ENCODE results near the gene TMEM242. TPM values are rescaled to one million over a fixed set of nuclear protein-coding genes. Genes with fewer than 3 reads are reported as not detected.

Gene TMEM242
- total and polyA plus RNA-seq, 8 donors: 10.9 to 15.2 (median 12.8) TPM

GRCh38 chr6:157270308-157270707 is 53.0 kb downstream of the TMEM242 start:
- H3K36me3 ChIP-seq: no peaks in the 10 kb centered on the region
- H3K27ac ChIP-seq: no peak overlapping the region
- H3K9me3 ChIP-seq: no peaks in the 10 kb centered on the region
- H3K4me1 ChIP-seq: peaks cover 7 to 14% of the 10 kb centered on the region in 2 donors
- H3K27me3 ChIP-seq: peaks cover 0 to 18% of the 10 kb centered on the region in 2 donors
- intact Hi-C loops (cut with DNase I): no loop called here
- no peak for DNase-seq
- no peak overlapping the region for H3K4me3 ChIP-seq
- TF ChIP-seq CTCF (IDR thresholded peaks at IDR 0.05): no peak
- ATAC-seq: no peak

DNA sequence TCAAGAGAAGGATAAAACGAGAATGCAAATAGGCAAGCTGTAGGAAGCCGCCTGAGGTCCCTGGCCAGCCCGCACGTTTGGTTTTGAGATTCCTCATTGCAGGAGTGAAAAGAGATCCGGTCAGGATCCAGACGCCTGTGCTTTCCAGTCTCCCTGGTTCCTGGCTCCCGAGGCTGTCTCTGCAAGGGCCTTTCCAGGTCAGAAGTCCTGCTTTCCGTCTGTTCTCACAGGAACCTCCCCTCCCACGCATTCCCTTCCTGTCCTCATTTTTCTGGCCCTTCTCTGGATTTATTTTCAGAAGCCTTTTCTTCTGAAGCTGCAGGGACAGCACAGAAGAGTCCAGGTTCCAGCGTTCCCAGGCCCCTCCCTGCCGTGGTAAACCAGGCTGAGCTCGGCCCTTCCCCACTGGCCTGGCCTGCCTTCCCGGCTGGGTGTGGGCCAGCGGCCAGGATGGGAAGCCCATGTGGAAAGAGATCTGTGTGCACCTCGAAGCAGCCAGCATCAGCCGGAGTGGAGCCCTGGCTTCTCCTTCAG is 54.0 kb downstream of the TMEM242 start:
- H3K9me3 ChIP-seq: no peaks in the 10 kb centered on the region
- peaks cover 0 to 13% of the 10 kb centered on the region in 2 donors for H3K27me3 ChIP-seq
- ATAC-seq (peak; percentile 64), DNase-seq (peak; percentile 27 to 78 (median 48))
- H3K4me1 ChIP-seq: peaks cover 7 to 9% of the 10 kb centered on the region in 2 donors
- H3K4me3 ChIP-seq: no peak overlapping the region
- intact Hi-C loops (cut with DNase I): no loop called here
- H3K36me3 ChIP-seq: no peaks in the 10 kb centered on the region
- H3K27ac ChIP-seq: peak overlapping the region; percentile 42 to 53
- TF ChIP-seq CTCF (IDR thresholded peaks at IDR 0.05): no peak

DNA sequence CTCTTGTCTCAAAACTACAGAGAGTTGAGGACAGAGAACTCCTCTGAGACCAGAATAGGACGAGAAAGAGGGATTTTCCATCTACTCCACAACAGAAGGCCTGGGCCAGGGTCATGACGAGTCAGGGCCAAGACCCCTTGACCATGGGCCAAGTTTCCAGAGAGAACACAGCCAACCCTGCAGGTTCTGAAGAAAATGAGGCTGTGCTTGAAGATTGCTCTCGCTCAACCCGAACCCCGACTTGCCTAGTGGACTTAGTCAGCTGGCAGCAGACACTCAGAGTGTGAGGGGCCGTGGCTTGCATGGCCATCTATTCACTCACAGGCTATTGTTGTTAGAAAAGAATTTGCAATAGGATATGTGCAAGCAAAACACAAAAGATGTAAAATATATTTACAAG is 54.5 kb downstream of the TMEM242 start:
- Histone ChIP-seq H3K27me3 (peaks cover 0 to 8% of the 10 kb centered on the region in 2 donors), H3K4me3 (no peak overlapping the region), H3K4me1 (peaks cover 4 to 7% of the 10 kb centered on the region in 2 donors), H3K36me3 (no peaks in the 10 kb centered on the region), H3K27ac (peak overlapping the region; percentile 42 to 53), H3K9me3 (no peaks in the 10 kb centered on the region)
- peak in 1 of 4 donors; percentile 20 for DNase-seq
- ATAC-seq: peak; percentile 8
- TF ChIP-seq CTCF (IDR thresholded peaks at IDR 0.05): no peak
- intact Hi-C loops (cut with DNase I): no loop called here

DNA sequence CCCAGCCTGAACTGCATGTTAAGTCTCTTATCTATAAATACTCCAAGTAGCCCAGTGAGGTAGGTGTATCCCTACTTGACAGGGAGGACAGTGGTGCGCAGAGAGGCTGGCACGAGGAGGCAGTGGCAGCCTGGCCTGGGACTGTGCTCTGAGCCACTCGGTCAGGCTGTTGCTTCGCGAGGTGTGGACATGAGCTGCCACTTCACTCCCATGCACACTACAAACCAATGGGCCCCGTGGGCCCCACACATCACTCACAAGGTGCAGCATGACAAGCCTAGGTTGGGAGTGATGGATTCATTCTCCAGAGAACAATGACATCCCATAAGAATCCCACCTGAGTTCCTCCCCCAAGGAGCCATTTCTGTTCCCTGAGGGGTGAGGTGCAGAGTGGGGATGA is 54.9 kb downstream of the TMEM242 start:
- intact Hi-C loops (cut with DNase I): no loop called here
- Histone ChIP-seq H3K4me3 (no peak overlapping the region), H3K4me1 (peaks cover 0 to 7% of the 10 kb centered on the region in 2 donors), H3K9me3 (no peaks in the 10 kb centered on the region), H3K27me3 (peaks cover 0 to 4% of the 10 kb centered on the region in 2 donors), H3K36me3 (no peaks in the 10 kb centered on the region), H3K27ac (peak overlapping the region; percentile 42 to 53)
- peak in 1 of 4 donors; percentile 61 for DNase-seq
- no peak for TF ChIP-seq CTCF (IDR thresholded peaks at IDR 0.05)
- ATAC-seq: no peak

DNA sequence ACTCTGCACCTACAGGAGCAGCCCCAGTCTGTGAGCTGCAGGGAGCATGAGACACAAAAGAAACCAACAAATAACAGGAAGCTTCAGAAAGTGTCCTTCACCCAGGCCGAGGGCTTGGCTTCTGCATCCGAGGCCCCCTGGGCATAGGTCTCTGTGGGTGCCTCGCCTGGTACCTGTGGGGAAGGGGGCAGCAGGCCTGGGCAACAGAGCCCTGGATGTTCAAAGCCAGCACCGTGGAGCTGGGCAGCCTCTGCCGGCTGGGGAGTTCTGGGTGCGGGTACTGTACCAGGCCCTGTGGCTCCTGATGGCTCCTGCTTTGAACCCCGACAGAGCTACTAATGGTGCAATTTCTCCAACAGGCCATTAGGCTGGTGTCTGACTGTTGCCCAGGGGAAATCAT is 55.7 kb downstream of the TMEM242 start:
- no peaks in the 10 kb centered on the region for H3K27me3 ChIP-seq
- no peak for TF ChIP-seq CTCF (IDR thresholded peaks at IDR 0.05)
- peaks cover 0 to 7% of the 10 kb centered on the region in 2 donors for H3K4me1 ChIP-seq
- no peaks in the 10 kb centered on the region for H3K9me3 ChIP-seq
- no peaks in the 10 kb centered on the region for H3K36me3 ChIP-seq
- no peak overlapping the region for H3K4me3 ChIP-seq
- ATAC-seq (no peak), DNase-seq (peak in 1 of 4 donors; percentile 61)
- intact Hi-C loops (cut with DNase I): no loop called here
- no peak overlapping the region for H3K27ac ChIP-seq
